ENCODE data around the gene SNRPD2. TPM values are rescaled to one million over a fixed set of nuclear protein-coding genes. Genes with fewer than 3 reads are reported as not detected.

SNRPD2 gene
- total RNA-seq, 3 donors from 2014 or later = 175 to 238 (median 191) TPM

GRCh38 chr19:45711851-45712698 is 20.3 kb upstream of the SNRPD2 start:
- H3K4me3 ChIP-seq = no peak overlapping the region
- intact Hi-C loops (cut with DNase I; ENCODE audit: low total_unique reads) = loop anchor here (5.0 kb wide), 1 partner anchor 770 kb away; no protein-coding TSS in a partner anchor
- no peaks in the 10 kb centered on the region for H3K9me3 ChIP-seq
- DNase-seq (ENCODE audit: low spot score in 2 of 2) = no peak
- no peaks in the 10 kb centered on the region for H3K27me3 ChIP-seq
- H3K4me1 ChIP-seq = no peaks in the 10 kb centered on the region
- TF ChIP-seq POLR2AphosphoS5 (IDR thresholded peaks at IDR 0.05) = no peak
- TF ChIP-seq, protein P1, sequence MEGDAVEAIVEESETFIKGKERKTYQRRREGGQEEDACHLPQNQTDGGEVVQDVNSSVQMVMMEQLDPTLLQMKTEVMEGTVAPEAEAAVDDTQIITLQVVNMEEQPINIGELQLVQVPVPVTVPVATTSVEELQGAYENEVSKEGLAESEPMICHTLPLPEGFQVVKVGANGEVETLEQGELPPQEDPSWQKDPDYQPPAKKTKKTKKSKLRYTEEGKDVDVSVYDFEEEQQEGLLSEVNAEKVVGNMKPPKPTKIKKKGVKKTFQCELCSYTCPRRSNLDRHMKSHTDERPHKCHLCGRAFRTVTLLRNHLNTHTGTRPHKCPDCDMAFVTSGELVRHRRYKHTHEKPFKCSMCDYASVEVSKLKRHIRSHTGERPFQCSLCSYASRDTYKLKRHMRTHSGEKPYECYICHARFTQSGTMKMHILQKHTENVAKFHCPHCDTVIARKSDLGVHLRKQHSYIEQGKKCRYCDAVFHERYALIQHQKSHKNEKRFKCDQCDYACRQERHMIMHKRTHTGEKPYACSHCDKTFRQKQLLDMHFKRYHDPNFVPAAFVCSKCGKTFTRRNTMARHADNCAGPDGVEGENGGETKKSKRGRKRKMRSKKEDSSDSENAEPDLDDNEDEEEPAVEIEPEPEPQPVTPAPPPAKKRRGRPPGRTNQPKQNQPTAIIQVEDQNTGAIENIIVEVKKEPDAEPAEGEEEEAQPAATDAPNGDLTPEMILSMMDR (IDR thresholded peaks at IDR 0.05) = no peak
- TF ChIP-seq POLR2A (IDR thresholded peaks at IDR 0.05) = no peak
- H3K36me3 ChIP-seq = peaks cover 6% of the 10 kb centered on the region
- H3K27ac ChIP-seq = peak overlapping the region in 1 of 2 donors; percentile 19

- no peaks in the 10 kb centered on the region for H3K4me1 ChIP-seq
- DNase-seq (ENCODE audit: low spot score in 2 of 2) = no peak
- no peaks in the 10 kb centered on the region for H3K27me3 ChIP-seq
- TF ChIP-seq, protein P1 (IDR thresholded peaks at IDR 0.05) = no peak
- TF ChIP-seq POLR2A (IDR thresholded peaks at IDR 0.05) = no peak
- TF ChIP-seq POLR2AphosphoS5 (IDR thresholded peaks at IDR 0.05) = no peak
- H3K27ac ChIP-seq = no peak overlapping the region
- H3K36me3 ChIP-seq = peaks cover 6% of the 10 kb centered on the region
- H3K4me3 ChIP-seq = no peak overlapping the region
- intact Hi-C loops (cut with DNase I; ENCODE audit: low total_unique reads) = loop anchor here (5.0 kb wide), 1 partner anchor 772 kb away; no protein-coding TSS in a partner anchor
- H3K9me3 ChIP-seq = no peaks in the 10 kb centered on the region
These were observed 18.8 kb upstream of the SNRPD2 start for GRCh38 chr19:45710356-45711130.

DNA sequence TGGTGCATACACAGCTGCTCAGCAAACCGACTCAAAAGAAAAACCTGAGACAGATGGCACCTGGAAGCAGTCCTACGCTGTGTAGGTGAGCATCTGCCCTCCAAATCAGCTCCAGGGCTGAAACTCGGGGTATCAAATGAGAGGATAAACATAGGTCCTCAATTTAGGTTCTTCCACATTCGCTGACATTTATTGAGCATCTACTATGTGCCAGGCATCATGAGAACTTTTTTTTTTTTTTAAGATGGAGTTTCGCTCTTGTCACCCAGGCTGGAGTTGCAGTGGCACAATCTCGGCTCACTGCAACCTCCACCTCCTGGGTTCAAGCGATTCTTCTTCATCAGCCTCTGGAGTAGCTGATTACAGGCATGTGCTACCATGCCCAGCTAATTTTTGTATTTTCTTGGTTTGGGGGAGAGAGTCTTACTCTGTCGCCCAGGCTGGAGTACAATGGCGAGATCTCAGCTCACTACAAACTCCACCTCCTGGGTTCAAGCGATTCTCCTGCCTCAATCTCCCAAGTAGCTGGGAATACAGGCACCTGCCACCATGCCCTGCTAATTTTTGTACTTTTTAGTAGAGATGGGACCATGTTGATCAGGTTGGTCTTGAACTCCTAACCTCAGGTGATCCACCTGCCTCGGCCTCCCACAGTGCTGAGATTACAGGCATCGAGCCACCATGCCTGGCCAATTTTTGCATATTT is 14.1 kb upstream of the SNRPD2 start:
- TF ChIP-seq POLR2AphosphoS5 (IDR thresholded peaks at IDR 0.05) (no peak), POLR2A (IDR thresholded peaks at IDR 0.05) (no peak)
- TF ChIP-seq, protein P1 (IDR thresholded peaks at IDR 0.05) = no peak
- Histone ChIP-seq H3K36me3 (no peaks in the 10 kb centered on the region), H3K4me3 (no peak overlapping the region), H3K9me3 (no peaks in the 10 kb centered on the region), H3K27ac (no peak overlapping the region), H3K27me3 (no peaks in the 10 kb centered on the region), H3K4me1 (no peaks in the 10 kb centered on the region)
- intact Hi-C loops (cut with DNase I; ENCODE audit: low total_unique reads) = no loop called here
- no peak for DNase-seq (ENCODE audit: low spot score in 2 of 2)

DNA sequence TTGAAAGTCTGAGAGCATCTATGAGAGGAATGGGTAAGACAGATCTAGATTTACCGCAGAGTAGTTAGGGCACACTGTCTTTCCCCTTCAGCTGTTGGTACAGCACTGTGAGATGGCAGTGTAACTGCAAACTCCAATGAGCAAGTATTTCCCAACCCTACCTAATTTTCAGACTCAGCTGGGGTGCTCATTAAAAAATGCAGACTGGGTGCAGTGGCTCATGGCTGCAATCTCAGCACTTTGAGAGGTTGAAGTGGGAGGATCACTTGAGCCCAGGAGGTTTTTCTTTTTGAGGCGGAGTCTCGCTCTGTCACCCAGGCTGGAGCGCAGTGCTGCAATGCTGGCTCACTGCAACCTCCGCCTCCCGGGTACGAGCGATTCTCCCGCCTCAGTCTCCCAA is 13.4 kb upstream of the SNRPD2 start:
- no peaks in the 10 kb centered on the region for H3K36me3 ChIP-seq
- H3K27me3 ChIP-seq = no peaks in the 10 kb centered on the region
- H3K9me3 ChIP-seq = no peaks in the 10 kb centered on the region
- no peaks in the 10 kb centered on the region for H3K4me1 ChIP-seq
- no peak overlapping the region for H3K4me3 ChIP-seq
- no peak for DNase-seq (ENCODE audit: low spot score in 2 of 2)
- H3K27ac ChIP-seq = no peak overlapping the region
- TF ChIP-seq POLR2AphosphoS5 (IDR thresholded peaks at IDR 0.05) (no peak), POLR2A (IDR thresholded peaks at IDR 0.05) (no peak)
- TF ChIP-seq, protein P1 (IDR thresholded peaks at IDR 0.05) = no peak
- intact Hi-C loops (cut with DNase I; ENCODE audit: low total_unique reads) = no loop called here

Data from breast epithelium (tissue), 4 donors.